ENCODE measurements around the gene CLK3. TPM values are rescaled to one million over a fixed set of nuclear protein-coding genes. Genes with fewer than 3 reads are reported as not detected.
"Not testable (repeated sequence)": the region's sequence is repeated elsewhere in the genome, so short reads cannot be mapped to it uniquely, and the experiment has no call there.

Gene CLK3
- total and polyA plus RNA-seq, 7 experiments from 2014 or later: 57.8 to 273 (median 169) TPM

DNA sequence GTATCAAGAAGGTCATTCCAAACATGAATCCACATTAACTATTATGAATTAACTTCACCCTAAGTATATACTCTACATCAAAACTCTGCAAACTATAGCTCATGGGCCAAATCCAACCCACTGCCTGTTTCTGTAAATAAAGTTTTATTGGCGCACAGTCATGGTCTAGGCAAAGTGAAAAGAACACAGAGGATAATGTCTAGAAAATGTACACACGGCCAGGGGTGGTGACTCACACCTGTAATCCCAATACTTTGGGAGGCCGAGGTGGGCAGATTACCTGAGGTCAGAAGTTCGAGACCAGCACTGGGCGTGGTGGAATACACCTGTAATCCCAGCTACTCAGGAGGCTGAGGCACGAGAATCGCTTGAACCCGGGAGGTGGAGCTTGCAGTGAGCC is 45.6 kb downstream of the CLK3 start:
- H3K4me1 ChIP-seq (ENCODE audit: control insufficient read depth in 2 of 2, insufficient read depth in 2 of 2, low read length in 2 of 2); H3K4me3 ChIP-seq (ENCODE audit: low read length); DNase-seq; H3K36me3 Mint-ChIP-seq; H3K36me3 ChIP-seq (ENCODE audit: control insufficient read depth in 2 of 3, insufficient read depth in 3 of 3, low read length in 3 of 3); H3K27ac Mint-ChIP-seq; H3K27ac ChIP-seq (ENCODE audit: low read depth, low read length); H3K27me3 Mint-ChIP-seq; ATAC-seq; H3K27me3 ChIP-seq (ENCODE audit: control insufficient read depth in 2 of 2, insufficient read depth in 2 of 2, low read length in 2 of 2); intact Hi-C loops (cut with micrococcal nuclease); H3K4me3 Mint-ChIP-seq; H3K9me3 ChIP-seq (ENCODE audit: control insufficient read depth in 2 of 3, low read length in 3 of 3); H3K9me3 Mint-ChIP-seq: not testable (repeated sequence)
- ChIA-PET POLR2A (interaction anchor here (0.7 kb wide), 1 partner anchor 12 kb away, joined by 3 read pairs; no protein-coding TSS in a partner anchor), CTCF (interaction anchor here (0.7 to 1.3 kb wide), 2 partner anchors 27 to 289 kb away, joined by 3 to 4 read pairs; no protein-coding TSS in a partner anchor)
- H3K4me1 Mint-ChIP-seq: peaks cover 4 to 52% (median 37%) of the 10 kb centered on the region in 7 donors

DNA sequence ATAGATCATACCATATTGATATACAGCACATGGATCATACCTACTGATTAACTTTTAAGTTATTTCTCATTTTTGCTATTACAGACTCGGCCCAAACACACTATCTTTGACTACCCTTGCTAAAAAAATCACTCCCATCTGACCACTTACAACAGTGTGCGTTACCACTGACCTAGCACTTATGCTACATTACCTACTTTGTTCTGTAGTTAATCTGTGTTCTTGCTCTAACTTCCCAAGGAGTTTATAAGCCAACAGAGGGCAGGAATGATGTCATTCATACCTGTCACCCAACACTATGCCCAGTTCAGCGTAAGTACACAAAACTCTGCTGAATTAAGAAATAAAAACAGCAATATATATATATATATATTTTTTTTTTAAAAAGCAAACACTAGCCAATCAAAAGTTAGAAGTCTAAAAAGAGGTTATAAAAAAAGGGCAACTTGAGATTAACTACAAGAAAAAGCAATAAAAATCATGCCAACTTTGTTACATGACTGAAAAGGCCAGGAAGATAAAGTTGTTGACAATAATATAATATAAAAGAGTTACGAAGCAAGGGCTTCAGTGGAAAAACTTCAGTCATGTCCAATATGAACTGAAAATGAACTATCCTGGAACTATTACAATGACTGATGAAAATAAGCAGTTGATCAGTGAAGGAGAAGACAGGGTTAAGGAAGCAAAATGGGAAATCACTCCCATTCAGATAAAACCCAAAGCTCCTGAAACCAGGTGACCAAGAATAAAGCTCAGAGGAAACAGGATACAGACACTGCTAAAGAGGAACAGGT is 46.6 kb downstream of the CLK3 start:
- Histone ChIP-seq H3K27ac (ENCODE audit: low read depth, low read length) (no peak overlapping the region), H3K4me1 (ENCODE audit: control insufficient read depth in 2 of 2, insufficient read depth in 2 of 2, low read length in 2 of 2) (no peaks in the 10 kb centered on the region), H3K36me3 (ENCODE audit: control insufficient read depth in 2 of 3, insufficient read depth in 3 of 3, low read length in 3 of 3) (no peaks in the 10 kb centered on the region), H3K27me3 (ENCODE audit: control insufficient read depth in 2 of 2, insufficient read depth in 2 of 2, low read length in 2 of 2) (no peaks in the 10 kb centered on the region), H3K9me3 (ENCODE audit: control insufficient read depth in 2 of 3, low read length in 3 of 3) (no peaks in the 10 kb centered on the region), H3K4me3 (ENCODE audit: low read length) (no peak overlapping the region)
- Mint-ChIP-seq H3K27me3 (no peaks in the 10 kb centered on the region), H3K36me3 (peaks cover 0 to 15% (median 5%) of the 10 kb centered on the region in 5 donors), H3K9me3 (no peaks in the 10 kb centered on the region), H3K4me3 (no peak overlapping the region), H3K4me1 (peaks cover 4 to 57% (median 38%) of the 10 kb centered on the region in 7 donors), H3K27ac (peak overlapping the region in 2 of 9 donors; percentile 1 to 30)
- intact Hi-C loops (cut with micrococcal nuclease): no loop called here
- ChIA-PET POLR2A (interaction anchor here (0.8 kb wide), 1 partner anchor 13 kb away, joined by 4 read pairs; no protein-coding TSS in a partner anchor), CTCF (no interaction called here)
- DNase-seq: no peak
- ATAC-seq: no peak

DNA sequence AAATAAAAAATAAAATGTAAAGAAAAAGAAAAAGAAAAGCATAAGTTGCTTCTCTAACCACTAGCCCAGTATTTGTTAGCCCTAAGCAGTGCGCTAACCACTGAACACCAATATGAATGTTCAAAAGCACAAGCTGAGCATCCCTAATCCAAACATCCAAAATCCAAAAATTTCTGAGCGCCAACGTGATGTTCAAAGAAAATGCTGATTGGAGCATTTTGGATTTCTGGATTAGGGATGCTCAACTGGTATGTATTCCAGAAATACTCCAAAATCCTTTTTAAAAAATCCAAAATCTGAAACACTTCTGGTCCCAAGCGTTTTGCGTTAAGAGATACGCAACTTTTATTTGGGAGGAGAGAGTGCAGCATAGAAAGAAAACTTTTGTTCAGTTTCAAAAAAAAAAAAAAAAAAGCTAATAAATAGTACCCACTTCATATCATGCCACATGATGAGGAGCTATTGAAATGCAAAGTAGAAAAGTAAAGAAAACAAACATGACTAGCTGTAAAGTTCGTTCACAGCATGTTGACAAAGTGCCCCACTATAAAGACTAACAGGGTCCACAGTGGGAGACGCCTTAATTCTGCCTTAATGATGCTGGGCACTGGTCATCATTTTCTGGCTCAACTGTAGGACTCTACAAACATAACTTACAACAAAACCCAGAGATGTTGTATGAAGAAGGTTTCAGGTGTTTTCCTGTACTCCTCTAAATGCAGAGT is 47.8 kb downstream of the CLK3 start:
- Mint-ChIP-seq H3K36me3 (peaks cover 0 to 23% (median 5%) of the 10 kb centered on the region in 5 donors), H3K4me1 (peaks cover 0 to 57% (median 33%) of the 10 kb centered on the region in 7 donors), H3K9me3 (no peaks in the 10 kb centered on the region), H3K27ac (peak overlapping the region in 1 of 9 donors; percentile 15), H3K27me3 (no peaks in the 10 kb centered on the region), H3K4me3 (no peak overlapping the region)
- intact Hi-C loops (cut with micrococcal nuclease): no loop called here
- POLR2A ChIA-PET: interaction anchor here (0.8 kb wide), 1 partner anchor 14 kb away, joined by 4 read pairs; no protein-coding TSS in a partner anchor
- DNase-seq (no peak), ATAC-seq (no peak)
- no peaks in the 10 kb centered on the region for H3K27me3 ChIP-seq (ENCODE audit: control insufficient read depth in 2 of 2, insufficient read depth in 2 of 2, low read length in 2 of 2)
- H3K4me3 ChIP-seq (ENCODE audit: low read length): no peak overlapping the region
- CTCF ChIA-PET: no interaction called here
- no peaks in the 10 kb centered on the region for H3K4me1 ChIP-seq (ENCODE audit: control insufficient read depth in 2 of 2, insufficient read depth in 2 of 2, low read length in 2 of 2)
- no peak overlapping the region for H3K27ac ChIP-seq (ENCODE audit: low read depth, low read length)
- no peaks in the 10 kb centered on the region for H3K9me3 ChIP-seq (ENCODE audit: control insufficient read depth in 2 of 3, low read length in 3 of 3)
- H3K36me3 ChIP-seq (ENCODE audit: control insufficient read depth in 2 of 3, insufficient read depth in 3 of 3, low read length in 3 of 3): no peaks in the 10 kb centered on the region

DNA sequence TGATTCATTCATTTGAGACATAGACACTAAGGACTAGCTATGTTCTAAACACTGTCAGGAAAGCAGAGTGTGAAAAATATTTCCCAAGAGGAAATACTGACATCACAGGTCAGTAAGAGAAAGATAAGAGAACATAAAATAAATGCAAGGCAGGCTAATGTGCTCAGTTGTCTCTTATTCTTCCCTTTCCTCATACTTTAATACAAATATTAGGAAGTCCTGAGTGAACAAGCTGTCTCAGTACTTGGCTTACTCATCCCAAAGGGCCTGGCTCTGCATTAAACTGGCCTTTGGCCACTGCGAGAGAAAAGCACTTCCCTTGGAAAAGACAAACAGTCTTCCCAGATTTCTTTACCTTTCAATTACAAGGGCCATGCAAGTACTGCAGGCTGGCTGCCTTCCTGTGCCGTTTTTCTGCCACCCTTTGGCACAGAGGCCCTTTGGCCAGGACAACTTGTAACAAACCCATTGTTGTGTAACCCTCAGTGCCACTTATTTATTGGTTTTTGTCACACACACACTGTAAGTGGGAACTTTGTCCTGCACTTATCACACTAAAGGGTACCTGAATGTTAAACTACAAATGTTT is 48.5 kb downstream of the CLK3 start:
- H3K36me3 Mint-ChIP-seq: peaks cover 0 to 26% (median 6%) of the 10 kb centered on the region in 5 donors
- H3K27me3 Mint-ChIP-seq: no peaks in the 10 kb centered on the region
- DNase-seq: no peak
- H3K27ac Mint-ChIP-seq: peak overlapping the region in 2 of 9 donors; percentile 9 to 15
- H3K9me3 Mint-ChIP-seq: no peaks in the 10 kb centered on the region
- no peak overlapping the region for H3K4me3 ChIP-seq (ENCODE audit: low read length)
- no peaks in the 10 kb centered on the region for H3K4me1 ChIP-seq (ENCODE audit: control insufficient read depth in 2 of 2, insufficient read depth in 2 of 2, low read length in 2 of 2)
- ChIA-PET POLR2A (no interaction called here), CTCF (no interaction called here)
- peaks cover 0 to 53% (median 35%) of the 10 kb centered on the region in 7 donors for H3K4me1 Mint-ChIP-seq
- H3K9me3 ChIP-seq (ENCODE audit: control insufficient read depth in 2 of 3, low read length in 3 of 3): no peaks in the 10 kb centered on the region
- ATAC-seq: no peak
- no peak overlapping the region for H3K27ac ChIP-seq (ENCODE audit: low read depth, low read length)
- intact Hi-C loops (cut with micrococcal nuclease): no loop called here
- no peaks in the 10 kb centered on the region for H3K36me3 ChIP-seq (ENCODE audit: control insufficient read depth in 2 of 3, insufficient read depth in 3 of 3, low read length in 3 of 3)
- no peaks in the 10 kb centered on the region for H3K27me3 ChIP-seq (ENCODE audit: control insufficient read depth in 2 of 2, insufficient read depth in 2 of 2, low read length in 2 of 2)
- no peak overlapping the region for H3K4me3 Mint-ChIP-seq

DNA sequence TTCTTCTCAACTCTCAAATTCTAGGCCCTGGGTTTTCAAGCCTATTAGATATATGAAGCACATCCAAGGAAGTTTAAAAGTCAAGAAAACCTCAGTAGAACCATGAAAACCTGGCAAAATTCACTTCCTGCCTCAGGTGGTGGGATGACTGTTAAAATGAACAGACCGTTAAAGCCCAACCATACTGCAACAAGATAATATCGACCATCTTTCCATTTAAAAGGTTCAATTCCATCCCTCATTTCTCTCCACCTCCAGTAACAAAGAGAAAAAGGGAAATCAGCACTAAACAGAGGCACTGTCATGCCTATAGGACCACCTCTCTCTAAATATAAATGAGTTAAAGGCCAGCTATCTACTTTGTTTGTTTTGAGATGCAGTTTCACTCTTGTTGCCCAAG is 49.0 kb downstream of the CLK3 start:
- POLR2A ChIA-PET: no interaction called here
- H3K27ac Mint-ChIP-seq: peak overlapping the region in 4 of 9 donors; percentile 9 to 72 (median 47)
- H3K9me3 ChIP-seq (ENCODE audit: control insufficient read depth in 2 of 3, low read length in 3 of 3): no peaks in the 10 kb centered on the region

DNA sequence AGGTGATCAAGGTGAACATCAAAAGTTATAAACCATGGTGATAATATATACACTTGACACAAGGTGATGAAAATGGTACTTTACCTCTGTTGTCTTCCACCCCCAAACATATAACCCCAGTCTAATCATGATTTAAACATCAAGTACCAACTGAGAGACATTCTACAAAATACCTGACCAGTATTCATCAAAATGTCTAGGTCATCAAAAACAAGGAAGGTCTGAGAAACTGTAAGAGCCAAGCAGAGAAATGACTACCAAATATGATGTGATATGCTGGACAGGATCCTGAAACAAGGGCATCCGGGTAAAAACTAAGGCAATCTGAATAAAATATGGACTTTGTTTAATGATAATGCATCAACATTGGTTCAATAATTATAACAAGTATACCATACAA is 52.3 kb downstream of the CLK3 start:
- Histone ChIP-seq H3K27me3 (ENCODE audit: control insufficient read depth in 2 of 2, insufficient read depth in 2 of 2, low read length in 2 of 2) (no peaks in the 10 kb centered on the region), H3K36me3 (ENCODE audit: control insufficient read depth in 2 of 3, insufficient read depth in 3 of 3, low read length in 3 of 3) (peaks cover 8 to 21% (median 8%) of the 10 kb centered on the region in 3 experiments), H3K4me3 (ENCODE audit: low read length) (no peak overlapping the region), H3K4me1 (ENCODE audit: control insufficient read depth in 2 of 2, insufficient read depth in 2 of 2, low read length in 2 of 2) (no peaks in the 10 kb centered on the region), H3K27ac (ENCODE audit: low read depth, low read length) (no peak overlapping the region), H3K9me3 (ENCODE audit: control insufficient read depth in 2 of 3, low read length in 3 of 3) (no peaks in the 10 kb centered on the region)
- H3K27me3 Mint-ChIP-seq: no peaks in the 10 kb centered on the region
- no peak for ATAC-seq
- H3K36me3 Mint-ChIP-seq: peaks cover 3 to 30% (median 11%) of the 10 kb centered on the region in 5 donors
- ChIA-PET POLR2A (no interaction called here), CTCF (no interaction called here)
- no peak for DNase-seq
- H3K9me3 Mint-ChIP-seq: no peaks in the 10 kb centered on the region
- intact Hi-C loops (cut with micrococcal nuclease): no loop called here
- H3K4me3 Mint-ChIP-seq: no peak overlapping the region
- H3K27ac Mint-ChIP-seq: no peak overlapping the region
- peaks cover 0 to 42% (median 27%) of the 10 kb centered on the region in 7 donors for H3K4me1 Mint-ChIP-seq

More for the DNA sequence above, 49.0 kb downstream of the CLK3 start:
- Mint-ChIP-seq H3K4me1 (peaks cover 0 to 53% (median 35%) of the 10 kb centered on the region in 7 donors), H3K36me3 (peaks cover 0 to 26% (median 7%) of the 10 kb centered on the region in 5 donors), H3K4me3 (no peak overlapping the region), H3K27me3 (no peaks in the 10 kb centered on the region), H3K9me3 (no peaks in the 10 kb centered on the region)
- Histone ChIP-seq H3K4me3 (ENCODE audit: low read length) (no peak overlapping the region), H3K36me3 (ENCODE audit: control insufficient read depth in 2 of 3, insufficient read depth in 3 of 3, low read length in 3 of 3) (no peaks in the 10 kb centered on the region), H3K27ac (ENCODE audit: low read depth, low read length) (no peak overlapping the region), H3K4me1 (ENCODE audit: control insufficient read depth in 2 of 2, insufficient read depth in 2 of 2, low read length in 2 of 2) (no peaks in the 10 kb centered on the region), H3K27me3 (ENCODE audit: control insufficient read depth in 2 of 2, insufficient read depth in 2 of 2, low read length in 2 of 2) (no peaks in the 10 kb centered on the region)
- no peak for ATAC-seq
- intact Hi-C loops (cut with micrococcal nuclease): no loop called here
- DNase-seq: no peak
- CTCF ChIA-PET: interaction anchor here (0.6 to 0.9 kb wide), 2 partner anchors 13 to 539 kb away, joined by 3 read pairs; no protein-coding TSS in a partner anchor
